Colonic mucosa (tissue), 4 donors: ENCODE data around the gene IFI27L2. TPM values are rescaled to one million over a fixed set of nuclear protein-coding genes. Genes with fewer than 3 reads are reported as not detected.
A peak's percentile ranks its signal among the peaks of the same experiment; 100 is the strongest.

ENCODE experiments used
- DNase-seq: peaks from one replicate; pipeline ENCODE4 v3.0.0-alpha.2; 2020
- H3K27ac ChIP-seq: fragments of 200-600 bp; one replicate; pipeline ENCODE4 v1.8.0; 2021
- H3K27me3 ChIP-seq: fragments of 200-600 bp; one replicate; pipeline ENCODE4 v1.8.0; 2021
- H3K36me3 ChIP-seq: fragments of 200-600 bp; one replicate; pipeline ENCODE4 v1.8.0; 2021
- H3K4me1 ChIP-seq: fragments of 200-600 bp; one replicate; pipeline ENCODE4 v1.8.0; 2021; ENCODE audit warnings: mild to moderate bottlenecking
- H3K4me3 ChIP-seq: fragments of 200-600 bp; one replicate; pipeline ENCODE4 v1.8.0; 2021
- H3K9ac ChIP-seq, 2 donors: one replicate each; pipeline ENCODE4 v1.7.0; 2013; ENCODE audit warnings: control low read depth in 2 of 2, low read depth in 2 of 2, low read length in 2 of 2
- H3K9me3 ChIP-seq: fragments of 200-600 bp; one replicate; pipeline ENCODE4 v1.8.0; 2021
- intact Hi-C: fragments of 100-400 bp; cut with DNase I; formaldehyde crosslinking; loops from one replicate; pipeline ENCODE4 v1.14.1; 2022
- total RNA-seq, 2 donors: library from RNA; stranded (reverse); fragmentation: NEBNext Ultra II Directional in 1 of 2; extraction: Animal tissue kit (Norgen Biotek cat#: 25700) in 1 of 2; gene quantifications; one replicate each; pipeline ENCODE4 v1.2.1, GENCODE V29; 2021
- TF ChIP-seq, protein P1 (sequence below): fragments of 200-600 bp; IDR thresholded peaks from one replicate; pipeline ENCODE4 v1.8.0; 2022; ENCODE audit warnings: antibody characterized with exemption, mild to moderate bottlenecking
- donor health status: healthy.
- donor health status: DM: no; HTN: no; CAD: no.
- donor health status: DM: no; HTN: no; CAD: no.

IFI27L2 gene
- total RNA-seq, 2 donors from 2014 or later: 27.6 to 51.4 TPM

DNA sequence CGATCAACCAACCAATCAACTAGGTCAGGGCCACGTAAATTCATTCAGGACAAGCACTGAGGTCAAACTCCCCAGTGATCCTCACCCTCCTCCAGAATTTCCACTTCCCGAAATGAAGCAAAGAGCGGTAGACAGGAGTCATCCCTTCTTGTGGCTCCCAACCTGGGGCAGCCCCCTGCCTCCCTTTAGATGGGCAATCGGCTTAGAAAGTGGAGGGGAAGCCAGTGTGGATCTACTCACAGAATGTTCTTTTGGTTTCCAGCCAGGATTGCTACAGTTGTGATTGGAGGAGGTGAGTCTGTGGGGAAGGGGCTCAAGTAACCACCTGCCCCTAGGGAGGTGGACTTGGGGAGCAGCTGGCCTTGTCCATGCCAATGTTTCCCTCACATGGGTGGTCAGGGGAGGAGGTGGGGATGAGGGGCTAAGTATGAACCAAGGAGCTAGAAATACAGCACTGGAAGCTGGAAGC lies 14.8 kb downstream of the IFI27L2 start:
- intact Hi-C loops: no loop called here
- Histone ChIP-seq H3K36me3 (no peaks in the 10 kb centered on the region), H3K9ac (peak overlapping the region in 1 of 2 donors; percentile 52), H3K4me3 (no peak overlapping the region), H3K27me3 (no peaks in the 10 kb centered on the region), H3K4me1 (no peaks in the 10 kb centered on the region), H3K9me3 (no peaks in the 10 kb centered on the region), H3K27ac (no peak overlapping the region)
- DNase-seq: no peak
- TF ChIP-seq, protein P1, sequence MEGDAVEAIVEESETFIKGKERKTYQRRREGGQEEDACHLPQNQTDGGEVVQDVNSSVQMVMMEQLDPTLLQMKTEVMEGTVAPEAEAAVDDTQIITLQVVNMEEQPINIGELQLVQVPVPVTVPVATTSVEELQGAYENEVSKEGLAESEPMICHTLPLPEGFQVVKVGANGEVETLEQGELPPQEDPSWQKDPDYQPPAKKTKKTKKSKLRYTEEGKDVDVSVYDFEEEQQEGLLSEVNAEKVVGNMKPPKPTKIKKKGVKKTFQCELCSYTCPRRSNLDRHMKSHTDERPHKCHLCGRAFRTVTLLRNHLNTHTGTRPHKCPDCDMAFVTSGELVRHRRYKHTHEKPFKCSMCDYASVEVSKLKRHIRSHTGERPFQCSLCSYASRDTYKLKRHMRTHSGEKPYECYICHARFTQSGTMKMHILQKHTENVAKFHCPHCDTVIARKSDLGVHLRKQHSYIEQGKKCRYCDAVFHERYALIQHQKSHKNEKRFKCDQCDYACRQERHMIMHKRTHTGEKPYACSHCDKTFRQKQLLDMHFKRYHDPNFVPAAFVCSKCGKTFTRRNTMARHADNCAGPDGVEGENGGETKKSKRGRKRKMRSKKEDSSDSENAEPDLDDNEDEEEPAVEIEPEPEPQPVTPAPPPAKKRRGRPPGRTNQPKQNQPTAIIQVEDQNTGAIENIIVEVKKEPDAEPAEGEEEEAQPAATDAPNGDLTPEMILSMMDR: no peak

DNA sequence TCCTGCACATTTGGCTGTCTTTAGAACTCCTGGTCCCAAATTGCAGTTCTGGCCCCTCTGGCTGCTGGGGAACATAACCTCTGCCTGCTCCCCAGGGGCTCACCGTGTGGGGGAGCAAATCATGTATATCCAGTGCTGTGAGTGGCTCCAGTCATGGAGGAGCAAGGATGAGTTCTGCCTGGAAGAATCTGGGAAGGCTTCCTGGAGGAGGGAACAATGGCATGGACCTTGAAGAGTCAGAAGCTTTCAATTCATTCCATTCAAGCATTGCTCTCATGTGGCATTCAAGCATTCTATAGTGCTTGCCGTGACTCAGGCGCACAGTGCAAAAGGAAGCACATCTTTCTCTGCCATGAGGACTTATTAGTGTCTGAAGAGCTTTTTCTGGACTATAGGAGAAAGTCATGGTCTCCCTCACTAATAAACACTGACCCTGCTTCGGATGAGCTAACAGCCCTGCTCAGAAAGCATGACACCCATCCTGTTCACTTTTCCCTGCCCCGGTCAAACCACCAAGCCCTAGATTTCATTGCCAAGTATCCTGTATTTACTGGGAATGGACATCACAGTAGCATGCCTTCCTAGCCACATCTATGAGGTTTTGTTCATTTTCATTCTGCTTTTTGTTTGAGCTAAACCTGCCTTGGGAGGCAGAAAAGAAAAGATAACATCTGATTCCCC lies 15.4 kb downstream of the IFI27L2 start:
- intact Hi-C loops: no loop called here

DNA sequence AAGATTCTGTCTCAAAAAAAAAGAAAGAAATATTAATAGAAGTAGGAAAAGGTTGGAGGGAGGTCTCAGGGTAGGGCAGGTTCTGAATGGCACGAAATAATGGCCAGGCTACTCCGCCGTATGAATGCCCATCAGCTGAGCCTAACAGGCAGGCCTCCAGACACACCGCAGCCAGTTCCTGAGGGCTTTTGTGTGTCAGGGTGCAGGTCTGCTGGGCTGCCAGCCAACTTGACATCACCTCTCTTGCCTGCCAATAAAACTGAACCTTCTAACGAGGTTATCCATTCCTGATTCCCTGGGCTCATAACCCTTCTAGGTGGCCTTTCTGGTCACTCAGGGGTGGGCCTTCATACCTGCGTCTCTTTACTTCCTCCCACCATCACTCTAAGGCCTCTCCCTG lies 15.9 kb downstream of the IFI27L2 start:
- H3K9me3 ChIP-seq: no peaks in the 10 kb centered on the region
- peak overlapping the region; percentile 54 for H3K27ac ChIP-seq
- H3K4me3 ChIP-seq: no peak overlapping the region
- H3K27me3 ChIP-seq: no peaks in the 10 kb centered on the region
- H3K4me1 ChIP-seq: no peaks in the 10 kb centered on the region
- H3K9ac ChIP-seq: no peak overlapping the region
- TF ChIP-seq, protein P1: no peak
- H3K36me3 ChIP-seq: no peaks in the 10 kb centered on the region
- intact Hi-C loops: no loop called here
- peak; percentile 68 for DNase-seq

More for the DNA sequence above, 15.4 kb downstream of the IFI27L2 start:
- Histone ChIP-seq H3K9me3 (no peaks in the 10 kb centered on the region), H3K4me3 (no peak overlapping the region), H3K4me1 (no peaks in the 10 kb centered on the region), H3K27ac (peak overlapping the region; percentile 54), H3K36me3 (no peaks in the 10 kb centered on the region), H3K9ac (peak overlapping the region in 1 of 2 donors; percentile 52), H3K27me3 (no peaks in the 10 kb centered on the region)
- TF ChIP-seq, protein P1: no peak
- DNase-seq: no peak

DNA sequence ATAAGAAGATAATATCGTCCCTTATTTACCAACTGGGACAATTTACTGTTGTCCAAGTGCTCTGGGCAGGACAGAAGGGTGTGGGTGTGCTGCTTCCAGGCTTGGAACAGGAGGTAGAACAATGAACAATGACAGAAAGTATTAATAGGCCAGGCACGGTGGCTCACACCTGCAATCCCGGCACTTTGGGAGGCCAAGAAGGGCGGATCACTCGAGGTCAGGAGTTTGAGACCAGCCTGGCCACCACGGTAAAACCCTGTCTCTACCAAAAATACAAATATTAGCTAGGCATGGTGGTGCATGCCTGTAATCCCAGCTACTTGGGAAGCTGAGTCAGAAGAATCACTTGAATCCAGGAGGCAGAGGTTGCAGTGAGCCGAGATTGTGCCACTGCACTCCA lies 16.3 kb downstream of the IFI27L2 start:
- TF ChIP-seq, protein P1: no peak
- Histone ChIP-seq H3K9me3 (no peaks in the 10 kb centered on the region), H3K27me3 (no peaks in the 10 kb centered on the region), H3K36me3 (no peaks in the 10 kb centered on the region), H3K4me1 (no peaks in the 10 kb centered on the region), H3K4me3 (no peak overlapping the region), H3K27ac (peak overlapping the region; percentile 54), H3K9ac (peak overlapping the region in 1 of 2 donors; percentile 43)
- intact Hi-C loops: no loop called here
- DNase-seq: no peak

DNA sequence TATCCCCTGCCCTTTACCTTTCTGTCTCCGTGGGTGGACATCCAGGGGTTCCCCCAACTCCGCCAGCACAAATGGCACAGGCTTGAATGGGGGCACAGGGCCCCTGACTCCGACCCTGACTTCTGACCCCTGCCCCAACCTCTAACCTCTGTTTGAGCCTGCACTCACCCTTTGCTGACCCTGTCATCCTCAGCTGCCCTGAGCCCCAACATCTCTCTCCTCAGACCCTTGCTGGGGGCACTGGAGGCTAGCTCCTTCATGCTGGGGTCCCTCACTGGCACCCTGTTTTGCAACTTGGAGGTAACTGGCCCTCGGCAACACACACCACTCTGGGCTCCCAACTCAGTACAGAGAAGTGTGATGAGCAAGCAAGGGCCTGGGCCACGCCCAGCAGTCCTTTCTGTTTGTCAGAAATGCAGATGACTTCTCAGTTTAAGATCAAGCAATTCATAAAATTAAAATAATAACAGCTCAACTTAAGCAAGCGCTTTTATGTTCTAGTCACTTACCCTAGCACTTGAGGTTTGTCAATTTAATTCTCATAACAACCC lies 16.8 kb downstream of the IFI27L2 start:
- H3K36me3 ChIP-seq: no peaks in the 10 kb centered on the region
- TF ChIP-seq, protein P1: no peak
- intact Hi-C loops: no loop called here
- no peak for DNase-seq
- H3K4me1 ChIP-seq: no peaks in the 10 kb centered on the region
- H3K27me3 ChIP-seq: no peaks in the 10 kb centered on the region
- peak overlapping the region; percentile 74 for H3K27ac ChIP-seq
- no peaks in the 10 kb centered on the region for H3K9me3 ChIP-seq
- H3K9ac ChIP-seq: peak overlapping the region in 1 of 2 donors; percentile 43
- peak overlapping the region; percentile 40 for H3K4me3 ChIP-seq
